ENCODE data around the gene HLA-DMB. TPM values are rescaled to one million over a fixed set of nuclear protein-coding genes. Genes with fewer than 3 reads are reported as not detected.

The HLA-DMB gene
- total RNA-seq, 2 experiments from 2014 or later: 4.6 to 6.0 TPM

- H3K4me3 ChIP-seq (ENCODE audit: low read length): peak overlapping the region; percentile 97
- H3K27me3 Mint-ChIP-seq: no peaks in the 10 kb centered on the region
- H3K4me1 ChIP-seq (ENCODE audit: insufficient read depth, low read length): peaks cover 61% of the 10 kb centered on the region
- peaks cover 92% of the 10 kb centered on the region for H3K36me3 Mint-ChIP-seq (ENCODE audit: low read depth)
- H3K36me3 ChIP-seq (ENCODE audit: insufficient read depth, low read length): peaks cover 62% of the 10 kb centered on the region
- POLR2A ChIA-PET: interaction anchor here (0.8 to 12.1 kb wide), 32 partner anchors 7 to 1110 kb away, joined by 3 to 444 read pairs (median 15); partner anchors contain the start of genes ATF6B, HLA-DMA, HLA-DMB and HSD17B8
- CTCF ChIA-PET: interaction anchor here (0.9 to 13.1 kb wide), 8 partner anchors 9 to 135 kb away, joined by 3 to 177 read pairs (median 8); partner anchors contain the start of genes HLA-DMA, HLA-DMB and TAP2
- no peaks in the 10 kb centered on the region for H3K9me3 Mint-ChIP-seq
- TF ChIP-seq CTCF (IDR thresholded peaks at IDR 0.05): no peak
- ATAC-seq (ENCODE audit: poor library complexity) (no peak), DNase-seq (peak in 8 of 14 experiments; percentile 42 to 90 (median 50))
- H3K4me3 Mint-ChIP-seq: peak overlapping the region; percentile 98
- no peaks in the 10 kb centered on the region for H3K9me3 ChIP-seq (ENCODE audit: control insufficient read depth in 1 of 2, insufficient read depth in 1 of 2, low read length in 2 of 2)
- peaks cover 49% of the 10 kb centered on the region for H3K4me1 Mint-ChIP-seq (ENCODE audit: low read depth)
- H3K27me3 ChIP-seq (ENCODE audit: control insufficient read depth in 1 of 2, insufficient read depth in 2 of 2, low read length in 2 of 2): no peaks in the 10 kb centered on the region
- H3K27ac Mint-ChIP-seq: peak overlapping the region; percentile 100
- intact Hi-C loops (cut with DNase I, micrococcal nuclease): loop anchor here (2.0 to 5.0 kb wide), 3 partner anchors 79 to 1264 kb away; partner anchors contain the start of genes HMGA1 (in 1 of the 2) and TAP2 (in 1 of the 2)
- H3K27ac ChIP-seq (ENCODE audit: low read depth in 1 of 2, low read length in 2 of 2): peak overlapping the region; percentile 81 to 87
Observed at GRCh38 chr6:32973144-32974015, 32.6 kb upstream of the HLA-DMB start.

- Mint-ChIP-seq H3K9me3 (no peaks in the 10 kb centered on the region), H3K27me3 (no peaks in the 10 kb centered on the region), H3K4me1 (ENCODE audit: low read depth) (peaks cover 47% of the 10 kb centered on the region), H3K4me3 (peak overlapping the region; percentile 98), H3K27ac (peak overlapping the region; percentile 100), H3K36me3 (ENCODE audit: low read depth) (peaks cover 90% of the 10 kb centered on the region)
- CTCF ChIA-PET: interaction anchor here (0.9 to 13.1 kb wide), 11 partner anchors 9 to 134 kb away, joined by 3 to 177 read pairs (median 11); partner anchors contain the start of genes HLA-DMA, HLA-DMB, PSMB8 and PSMB9
- POLR2A ChIA-PET: interaction anchor here (0.7 to 12.1 kb wide), 79 partner anchors 10 to 1775 kb away, joined by 3 to 444 read pairs (median 6); partner anchors contain the start of genes AGPAT1, ATF6B, B3GALT4 and BAG6
- intact Hi-C loops (cut with DNase I, micrococcal nuclease): loop anchor here (1.0 to 5.0 kb wide), 4 partner anchors 78 to 1265 kb away; partner anchors contain the start of genes HMGA1 (in 1 of the 2), PSMB8 (in 1 of the 2) and TAP2 (in 1 of the 2)
- no peaks in the 10 kb centered on the region for H3K9me3 ChIP-seq (ENCODE audit: control insufficient read depth in 1 of 2, insufficient read depth in 1 of 2, low read length in 2 of 2)
- DNase-seq (peak in 13 of 14 experiments; percentile 37 to 82 (median 60)), ATAC-seq (ENCODE audit: poor library complexity) (peak; percentile 2)
- no peak for TF ChIP-seq CTCF (IDR thresholded peaks at IDR 0.05)
- no peaks in the 10 kb centered on the region for H3K27me3 ChIP-seq (ENCODE audit: control insufficient read depth in 1 of 2, insufficient read depth in 2 of 2, low read length in 2 of 2)
- peaks cover 52% of the 10 kb centered on the region for H3K4me1 ChIP-seq (ENCODE audit: insufficient read depth, low read length)
- peaks cover 53% of the 10 kb centered on the region for H3K36me3 ChIP-seq (ENCODE audit: insufficient read depth, low read length)
- peak overlapping the region; percentile 97 for H3K4me3 ChIP-seq (ENCODE audit: low read length)
- peak overlapping the region; percentile 81 to 87 for H3K27ac ChIP-seq (ENCODE audit: low read depth in 1 of 2, low read length in 2 of 2)
Observed at GRCh38 chr6:32972353-32973143, 31.7 kb upstream of the HLA-DMB start.

All from CD4-positive, alpha-beta T cell (primary cell).